AG09309 (cell line): ENCODE measurements around the gene PGM2L1.
"Not testable (repeated sequence)": the region's sequence is repeated elsewhere in the genome, so short reads cannot be mapped to it uniquely, and the experiment has no call there.

Source experiments
- DNase-seq: peaks from one replicate; pipeline ENCODE4 v3.0.0-alpha.2; 2010; ENCODE audit warnings: low read depth
- H3K4me3 ChIP-seq: 2 replicates; pipeline ENCODE4 v1.5.1; 2011; ENCODE audit warnings: mild to moderate bottlenecking, low read depth, low read length, moderate library complexity; ENCODE audit not compliant: control insufficient read depth
- CTCF ChIP-seq: IDR thresholded peaks from 2 replicates; pipeline ENCODE4 v1.5.1; 2011; ENCODE audit warnings: mild to moderate bottlenecking, low read depth, low read length, inconsistent platforms; ENCODE audit not compliant: insufficient read depth, control insufficient read depth; ENCODE audit errors: missing control alignments

Gene PGM2L1

GRCh38 chr11:74370123-74370522, 28.1 kb downstream of the PGM2L1 start:
- H3K4me3 ChIP-seq: no peak overlapping the region
- no peak for DNase-seq
- no peak for TF ChIP-seq CTCF

GRCh38 chr11:74367881-74368280, 30.4 kb downstream of the PGM2L1 start:
- no peak for DNase-seq
- no peak for TF ChIP-seq CTCF
- no peak overlapping the region for H3K4me3 ChIP-seq

GRCh38 chr11:74366576-74366975, 31.7 kb downstream of the PGM2L1 start:
- no peak overlapping the region for H3K4me3 ChIP-seq
- no peak for TF ChIP-seq CTCF
- peak; percentile 62 for DNase-seq

- H3K4me3 ChIP-seq, DNase-seq: not testable (repeated sequence)
Measured at GRCh38 chr11:74365805-74366204, 32.4 kb downstream of the PGM2L1 start.

- DNase-seq: no peak
- H3K4me3 ChIP-seq: no peak overlapping the region
- TF ChIP-seq CTCF: no peak
Measured at GRCh38 chr11:74357449-74357848, 40.8 kb downstream of the PGM2L1 start.

GRCh38 chr11:74355626-74356025, 42.6 kb downstream of the PGM2L1 start:
- TF ChIP-seq CTCF: no peak
- no peak overlapping the region for H3K4me3 ChIP-seq

GRCh38 chr11:74354036-74354435, 44.2 kb downstream of the PGM2L1 start:
- DNase-seq: no peak
- H3K4me3 ChIP-seq: no peak overlapping the region
- TF ChIP-seq CTCF: no peak

More at GRCh38 chr11:74355626-74356025, 42.6 kb downstream of the PGM2L1 start:
- no peak for DNase-seq
